Thyroid gland (tissue), 4 donors: Measurements from ENCODE around the gene CORO1C.

ENCODE experiments used
- CTCF ChIP-seq, 6 experiments: fragments of 200-600 bp in 3 of 6; fragments of 450-650 bp in 3 of 6; sonication (generic) in 3 of 6; IDR thresholded peaks; one replicate each; pipeline ENCODE4 v1.5.1; 2016 to 2019; ENCODE audit warnings: antibody characterized with exemption in 6 of 6, mild to moderate bottlenecking in 2 of 6, inconsistent platforms in 1 of 6, moderate library complexity in 1 of 6
- POLR2A ChIP-seq, 2 donors: fragments of 450-650 bp; IDR thresholded peaks; one replicate each; pipeline ENCODE4 v1.6.1; 2017; ENCODE audit warnings: antibody characterized with exemption in 2 of 2, mild to moderate bottlenecking in 2 of 2, moderate library complexity in 1 of 2

GRCh38 chr12:108683906-108684556, 47.3 kb downstream of the CORO1C start:
- no peak for TF ChIP-seq CTCF (IDR thresholded peaks at IDR 0.05)
- no peak for TF ChIP-seq POLR2A (IDR thresholded peaks at IDR 0.05)
